AG04450 (cell line): ENCODE results near the gene ANKRD18B. TPM values are rescaled to one million over a fixed set of nuclear protein-coding genes. Genes with fewer than 3 reads are reported as not detected.
"Not testable (repeated sequence)": the region's sequence is repeated elsewhere in the genome, so short reads cannot be mapped to it uniquely, and the experiment has no call there.

Source experiments
- CTCF ChIA-PET: fragments of 300-600, 350-600 bp; formaldehyde crosslinking; extraction: SDS; loops from one replicate; lab custom pipeline; 2022; ENCODE audit warnings: antibody characterized with exemption, inconsistent platforms; lab: Charles Lee
- POLR2A ChIA-PET: fragments of 350-600 bp; formaldehyde crosslinking; extraction: SDS; loops from one replicate; lab custom pipeline; 2021; ENCODE audit warnings: antibody characterized with exemption, inconsistent platforms; lab: Yijun Ruan, JAX
- DNase-seq: peaks from one replicate; pipeline ENCODE4 v3.0.0-alpha.2; 2011; ENCODE audit warnings: low read depth, low spot score
- H3K27ac ChIP-seq: one replicate; pipeline ENCODE4 v1.5.1; 2012; ENCODE audit warnings: low read depth, low read length, control low read depth
- H3K27me3 ChIP-seq: one replicate; pipeline ENCODE4 v1.6.0; 2012; ENCODE audit warnings: low read length; ENCODE audit not compliant: control insufficient read depth, insufficient read depth
- H3K4me3 ChIP-seq: 2 replicates; pipeline ENCODE4 v1.5.1; 2011; ENCODE audit warnings: mild to moderate bottlenecking, low read depth, low read length, control low read depth
- H3K9me3 ChIP-seq: 2 replicates; pipeline ENCODE4 v1.5.1; 2012; ENCODE audit warnings: low read length; ENCODE audit not compliant: control insufficient read depth, insufficient read depth
- polyA plus RNA-seq: library from polyadenylated mRNA; depleted of rRNA; stranded (reverse); fragments of >200 nt; gene quantifications from 2 replicates; pipeline ENCODE4 v1.2.3, GENCODE V29; 2011
- TF ChIP-seq, protein P1 (sequence below): IDR thresholded peaks from 2 replicates; pipeline ENCODE4 v1.5.1; 2011; ENCODE audit warnings: low read depth, low read length, control low read depth, inconsistent platforms

ANKRD18B gene
- polyA plus RNA-seq, 1 experiment = 8.6 TPM

DNA sequence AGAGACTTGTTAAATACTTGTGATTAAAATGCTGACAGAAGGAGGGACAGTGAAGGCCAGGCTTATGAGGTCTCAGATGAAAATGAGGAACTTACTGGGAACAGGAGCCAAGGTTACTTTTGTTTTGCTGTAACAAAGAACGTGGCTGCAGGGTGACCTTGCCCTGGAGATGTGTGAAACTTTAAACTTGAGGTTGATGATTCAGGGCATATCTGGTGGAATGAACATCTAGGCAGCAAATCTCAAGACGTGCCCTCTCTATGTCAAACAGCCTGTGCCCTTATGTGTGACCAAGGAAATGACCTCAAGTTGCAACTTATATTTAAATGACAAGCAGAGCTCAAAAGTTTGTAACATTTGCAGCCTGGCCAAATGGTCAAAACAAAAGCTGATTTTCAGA, 58.6 kb downstream of the ANKRD18B start:
- H3K27me3 ChIP-seq, DNase-seq, CTCF ChIA-PET, H3K4me3 ChIP-seq, H3K27ac ChIP-seq, POLR2A ChIA-PET, H3K9me3 ChIP-seq: not testable (repeated sequence)

- POLR2A ChIA-PET, H3K4me3 ChIP-seq, H3K9me3 ChIP-seq, CTCF ChIA-PET, H3K27ac ChIP-seq, DNase-seq, H3K27me3 ChIP-seq: not testable (repeated sequence)
Measured at GRCh38 chr9:33586128-33586527, 62.1 kb downstream of the ANKRD18B start.

DNA sequence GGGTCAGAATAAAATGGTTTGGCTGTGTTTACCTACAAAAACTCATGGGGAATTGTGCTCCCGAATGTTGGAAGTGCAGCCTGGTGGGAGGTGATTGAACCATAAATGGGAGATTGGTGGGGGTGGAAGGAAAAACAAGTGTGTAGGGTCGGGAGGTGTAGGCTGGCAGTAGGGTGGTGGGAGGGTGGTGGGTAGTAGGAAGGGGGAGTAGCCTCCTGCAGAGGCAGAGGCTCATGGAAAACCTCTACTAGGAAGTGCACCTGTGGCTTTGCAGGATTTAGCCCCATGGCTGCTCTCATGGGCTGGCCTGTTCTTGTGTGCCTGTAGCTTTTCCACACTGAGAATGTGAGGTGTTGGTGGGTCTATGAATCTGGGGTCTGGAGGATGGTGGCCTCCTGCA, 63.7 kb downstream of the ANKRD18B start:
- POLR2A ChIA-PET, H3K27me3 ChIP-seq, H3K9me3 ChIP-seq, DNase-seq, H3K4me3 ChIP-seq, CTCF ChIA-PET, H3K27ac ChIP-seq: not testable (repeated sequence)

GRCh38 chr9:33588876-33589275, 64.8 kb downstream of the ANKRD18B start:
- CTCF ChIA-PET, H3K27me3 ChIP-seq, DNase-seq, H3K27ac ChIP-seq, H3K4me3 ChIP-seq, H3K9me3 ChIP-seq, POLR2A ChIA-PET: not testable (repeated sequence)

DNA sequence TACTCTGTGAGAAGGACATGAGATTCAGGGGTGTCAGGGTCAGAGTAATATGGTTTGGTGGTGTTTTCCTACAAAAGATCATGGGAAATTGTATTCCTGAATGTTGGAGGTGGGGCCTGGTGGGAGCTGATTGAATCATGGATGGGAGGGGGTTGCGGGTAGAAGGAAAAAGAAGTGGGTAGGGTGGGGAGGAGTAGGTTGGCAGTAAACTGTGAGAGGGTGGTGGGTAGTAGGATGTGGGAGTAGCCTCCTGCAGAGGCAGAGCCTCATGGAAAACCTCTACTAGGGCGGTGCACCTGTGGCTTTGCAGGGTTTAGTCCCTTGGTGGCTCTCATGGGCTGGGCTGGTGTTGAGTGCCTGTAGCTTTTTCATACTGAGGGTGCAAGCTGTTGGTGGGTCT, 66.8 kb downstream of the ANKRD18B start:
- CTCF ChIA-PET, H3K9me3 ChIP-seq, H3K4me3 ChIP-seq, POLR2A ChIA-PET, H3K27ac ChIP-seq, DNase-seq, H3K27me3 ChIP-seq: not testable (repeated sequence)

DNA sequence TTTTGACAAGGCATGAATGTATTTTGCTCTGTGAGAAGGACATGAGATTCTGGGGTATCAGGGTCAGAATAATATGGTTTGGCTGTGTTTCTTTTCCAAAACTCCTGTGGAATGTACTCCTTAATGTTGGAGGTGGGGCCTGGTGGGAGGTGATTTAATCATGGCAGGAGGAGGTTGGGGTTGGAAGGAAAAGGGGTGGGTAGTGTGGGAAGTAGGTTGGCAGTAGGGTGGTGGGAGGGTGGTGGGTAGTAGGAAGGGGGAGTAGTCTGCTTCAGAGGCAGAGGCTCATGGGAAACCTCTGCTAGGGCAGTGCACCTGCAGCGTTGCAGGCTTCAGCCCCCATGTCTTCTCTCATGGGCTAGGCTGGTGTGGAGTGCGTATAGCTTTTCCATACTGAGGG, 72.9 kb downstream of the ANKRD18B start:
- H3K27me3 ChIP-seq, H3K9me3 ChIP-seq, POLR2A ChIA-PET, DNase-seq, H3K4me3 ChIP-seq, CTCF ChIA-PET, H3K27ac ChIP-seq: not testable (repeated sequence)

- POLR2A ChIA-PET, H3K9me3 ChIP-seq, H3K27ac ChIP-seq, H3K27me3 ChIP-seq, CTCF ChIA-PET, H3K4me3 ChIP-seq, DNase-seq: not testable (repeated sequence)
Measured at GRCh38 chr9:33597386-33597785, 73.3 kb downstream of the ANKRD18B start.

DNA sequence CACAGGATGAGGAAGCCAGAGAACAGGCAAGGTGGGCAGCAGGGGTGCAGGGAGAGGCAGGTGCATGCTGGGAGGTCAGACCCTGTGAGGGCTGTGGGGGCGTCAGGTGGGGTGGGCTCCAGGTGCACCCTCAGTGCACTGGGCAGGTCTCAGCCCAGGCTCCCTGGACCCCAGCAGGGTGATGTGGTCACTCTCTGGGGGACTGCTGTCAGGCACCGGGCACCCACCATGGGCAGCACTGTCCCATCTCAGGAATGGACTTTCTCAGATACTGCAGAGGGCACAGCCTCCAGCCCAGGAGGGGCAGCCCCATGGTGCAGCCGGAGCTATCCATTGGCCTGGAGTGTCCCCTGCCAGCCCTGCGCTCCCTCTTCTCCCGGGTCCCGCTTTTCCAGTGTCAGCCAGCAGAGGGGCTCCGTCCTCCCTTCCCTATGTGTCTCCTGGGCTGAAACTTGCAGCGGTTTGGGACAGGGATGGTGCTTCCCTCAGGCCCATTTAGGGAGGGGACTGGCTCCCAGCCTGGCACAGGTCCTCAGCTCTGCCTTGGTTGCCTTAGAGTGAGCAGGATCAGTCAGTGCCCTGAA, 74.8 kb downstream of the ANKRD18B start:
- TF ChIP-seq, protein P1, sequence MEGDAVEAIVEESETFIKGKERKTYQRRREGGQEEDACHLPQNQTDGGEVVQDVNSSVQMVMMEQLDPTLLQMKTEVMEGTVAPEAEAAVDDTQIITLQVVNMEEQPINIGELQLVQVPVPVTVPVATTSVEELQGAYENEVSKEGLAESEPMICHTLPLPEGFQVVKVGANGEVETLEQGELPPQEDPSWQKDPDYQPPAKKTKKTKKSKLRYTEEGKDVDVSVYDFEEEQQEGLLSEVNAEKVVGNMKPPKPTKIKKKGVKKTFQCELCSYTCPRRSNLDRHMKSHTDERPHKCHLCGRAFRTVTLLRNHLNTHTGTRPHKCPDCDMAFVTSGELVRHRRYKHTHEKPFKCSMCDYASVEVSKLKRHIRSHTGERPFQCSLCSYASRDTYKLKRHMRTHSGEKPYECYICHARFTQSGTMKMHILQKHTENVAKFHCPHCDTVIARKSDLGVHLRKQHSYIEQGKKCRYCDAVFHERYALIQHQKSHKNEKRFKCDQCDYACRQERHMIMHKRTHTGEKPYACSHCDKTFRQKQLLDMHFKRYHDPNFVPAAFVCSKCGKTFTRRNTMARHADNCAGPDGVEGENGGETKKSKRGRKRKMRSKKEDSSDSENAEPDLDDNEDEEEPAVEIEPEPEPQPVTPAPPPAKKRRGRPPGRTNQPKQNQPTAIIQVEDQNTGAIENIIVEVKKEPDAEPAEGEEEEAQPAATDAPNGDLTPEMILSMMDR = peak; percentile 20; the same call in 1 of the 2 replicates
- CTCF ChIA-PET, H3K27me3 ChIP-seq, DNase-seq, H3K4me3 ChIP-seq, H3K9me3 ChIP-seq, H3K27ac ChIP-seq: not testable (repeated sequence)
- POLR2A ChIA-PET = interaction anchor here (0.6 kb wide), 1 partner anchor 415 kb away, joined by 5 read pairs; no protein-coding TSS in a partner anchor

DNA sequence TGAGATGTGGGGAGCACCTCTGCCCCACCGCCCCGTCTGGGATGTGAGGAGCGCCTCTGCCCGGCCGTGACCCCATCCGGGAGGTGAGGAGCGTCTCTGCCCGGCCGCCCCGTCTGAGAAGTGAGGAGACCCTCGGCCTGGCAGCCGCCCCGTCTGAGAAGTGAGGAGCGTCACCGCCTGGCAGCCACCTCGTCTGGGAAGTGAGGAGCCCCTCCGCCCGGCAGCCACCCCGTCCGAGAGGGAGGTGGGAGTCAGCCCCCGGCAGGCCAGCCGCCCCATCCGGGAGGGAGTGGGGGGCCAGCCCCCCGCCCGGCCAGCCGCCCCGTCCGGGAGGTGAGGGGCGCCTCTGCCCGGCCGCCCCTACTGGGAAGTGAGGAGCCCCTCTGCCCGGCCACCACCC, 76.9 kb downstream of the ANKRD18B start:
- H3K9me3 ChIP-seq, H3K4me3 ChIP-seq, POLR2A ChIA-PET, CTCF ChIA-PET, H3K27ac ChIP-seq, H3K27me3 ChIP-seq, DNase-seq: not testable (repeated sequence)
